HG02973 (cell line): ENCODE results near the gene NUTM2B.
"Not testable (repeated sequence)": the region's sequence is repeated elsewhere in the genome, so short reads cannot be mapped to it uniquely, and the experiment has no call there.

Experiments
- ATAC-seq: cut with Tn5 transposase; IDR thresholded peaks from one replicate; pipeline ENCODE4 v1.9.1; 2021; ENCODE audit warnings: moderate library complexity; ENCODE audit not compliant: unreplicated experiment

The NUTM2B gene

DNA sequence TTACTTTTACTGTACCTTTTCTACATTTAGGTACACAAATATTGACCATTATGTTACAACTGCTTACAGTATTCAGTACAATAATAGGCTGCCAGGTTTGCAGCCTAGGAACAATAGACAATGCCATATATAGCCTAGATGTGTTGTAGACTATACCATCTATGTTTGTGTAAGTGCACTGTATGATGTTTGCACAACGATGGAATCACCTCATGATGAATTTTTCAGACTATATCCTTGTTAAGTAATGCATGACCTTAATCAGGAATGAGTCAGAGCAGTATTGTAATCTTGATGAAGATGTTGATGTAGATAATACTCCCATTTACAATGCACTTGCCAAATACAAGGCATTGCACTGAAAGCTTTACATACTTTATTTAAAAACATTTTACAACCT lies 23.6 kb downstream of the NUTM2B start:
- ATAC-seq, result not testable (repeated sequence)

DNA sequence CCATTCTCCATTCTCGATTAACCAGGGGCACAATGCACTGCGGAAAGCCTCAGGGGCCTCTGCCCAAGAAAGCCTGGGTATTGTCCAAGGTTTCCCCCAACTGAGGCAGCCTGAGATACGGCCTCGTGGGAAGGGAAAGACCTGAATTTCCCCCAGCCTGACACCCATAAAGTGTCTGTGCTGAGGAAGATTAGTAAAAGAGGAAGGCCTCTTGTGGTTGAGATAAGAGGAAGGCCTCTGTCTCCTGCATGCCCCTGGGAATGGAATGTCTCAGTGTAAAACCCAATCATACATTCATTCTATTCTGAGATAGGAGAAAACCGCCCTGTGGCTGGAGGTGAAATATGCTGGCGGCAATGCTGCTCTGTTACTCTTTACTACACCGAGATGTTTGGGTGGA lies 41.8 kb downstream of the NUTM2B start:
- not testable (repeated sequence) for ATAC-seq

DNA sequence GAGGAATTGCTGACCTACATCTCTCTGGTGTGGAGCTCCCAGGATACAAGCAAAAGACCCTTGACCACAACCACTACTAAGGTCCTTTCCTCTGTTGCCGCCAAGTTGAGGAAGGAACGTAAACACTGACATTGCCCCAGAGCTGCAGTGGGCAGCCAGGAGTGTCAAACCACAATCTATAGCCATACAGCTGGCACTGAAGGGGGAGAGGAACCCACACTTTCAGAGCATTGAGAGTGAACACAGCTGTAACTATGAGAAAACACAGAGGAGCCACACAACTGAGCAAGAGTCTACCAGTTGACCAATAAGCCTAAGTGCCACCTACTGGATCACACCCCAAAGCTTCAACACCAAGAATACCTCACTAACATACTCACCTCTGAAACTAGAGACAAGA lies 45.5 kb downstream of the NUTM2B start:
- ATAC-seq, result not testable (repeated sequence)

DNA sequence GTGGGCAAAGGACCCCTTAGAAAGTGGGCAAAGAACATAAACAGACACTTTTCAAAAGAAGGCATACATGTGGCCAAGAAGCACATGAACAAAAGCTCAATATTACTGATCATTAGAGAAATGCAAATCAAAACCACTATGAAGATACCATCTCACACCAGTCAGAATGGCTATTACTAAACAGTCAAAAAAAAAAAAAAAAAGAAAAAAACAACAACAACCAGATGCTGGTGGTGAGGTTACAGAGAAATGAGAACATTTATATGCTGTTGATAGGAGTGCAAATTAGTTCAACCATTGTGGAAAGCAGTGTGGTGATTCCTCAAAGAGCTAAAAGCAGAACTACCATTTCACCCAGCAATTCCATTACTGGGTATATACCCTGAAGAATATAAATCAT lies 50.6 kb downstream of the NUTM2B start:
- ATAC-seq, result not testable (repeated sequence)

DNA sequence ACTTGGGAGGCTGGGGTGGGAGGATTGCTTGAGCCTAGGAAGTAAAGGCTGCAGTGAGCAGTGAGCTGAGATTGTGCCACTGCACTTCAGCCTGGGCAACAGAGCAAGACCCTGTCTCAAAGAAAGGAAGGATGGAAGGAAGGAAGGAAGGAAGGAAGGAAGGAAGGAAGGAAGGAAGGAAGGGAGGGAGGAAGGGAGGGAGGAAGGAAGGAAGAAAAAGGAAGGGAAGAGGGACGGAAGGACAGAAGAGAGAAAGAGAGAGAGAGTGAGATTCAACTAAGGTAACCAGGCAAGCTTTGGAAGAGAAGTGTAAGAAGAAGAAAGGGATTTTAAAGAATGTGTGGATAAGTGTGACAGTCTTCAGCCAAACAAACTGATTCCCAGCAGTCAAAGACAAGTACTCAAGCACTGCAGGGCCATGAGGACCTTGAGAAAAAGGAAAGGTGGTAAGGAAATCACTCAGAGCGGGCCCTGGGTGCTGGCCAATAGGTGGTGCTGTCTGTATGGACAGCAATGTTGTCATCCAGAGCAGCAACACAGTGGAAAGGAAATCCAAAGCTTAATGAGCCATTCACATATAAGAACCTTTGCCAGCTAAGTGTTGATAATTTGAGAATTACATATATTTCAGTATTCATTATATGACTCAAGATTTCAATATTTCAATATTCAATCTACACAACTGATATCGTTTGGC lies 55.4 kb downstream of the NUTM2B start:
- ATAC-seq, result not testable (repeated sequence)
